ENCODE data around the gene STMN1.

The STMN1 gene

DNA sequence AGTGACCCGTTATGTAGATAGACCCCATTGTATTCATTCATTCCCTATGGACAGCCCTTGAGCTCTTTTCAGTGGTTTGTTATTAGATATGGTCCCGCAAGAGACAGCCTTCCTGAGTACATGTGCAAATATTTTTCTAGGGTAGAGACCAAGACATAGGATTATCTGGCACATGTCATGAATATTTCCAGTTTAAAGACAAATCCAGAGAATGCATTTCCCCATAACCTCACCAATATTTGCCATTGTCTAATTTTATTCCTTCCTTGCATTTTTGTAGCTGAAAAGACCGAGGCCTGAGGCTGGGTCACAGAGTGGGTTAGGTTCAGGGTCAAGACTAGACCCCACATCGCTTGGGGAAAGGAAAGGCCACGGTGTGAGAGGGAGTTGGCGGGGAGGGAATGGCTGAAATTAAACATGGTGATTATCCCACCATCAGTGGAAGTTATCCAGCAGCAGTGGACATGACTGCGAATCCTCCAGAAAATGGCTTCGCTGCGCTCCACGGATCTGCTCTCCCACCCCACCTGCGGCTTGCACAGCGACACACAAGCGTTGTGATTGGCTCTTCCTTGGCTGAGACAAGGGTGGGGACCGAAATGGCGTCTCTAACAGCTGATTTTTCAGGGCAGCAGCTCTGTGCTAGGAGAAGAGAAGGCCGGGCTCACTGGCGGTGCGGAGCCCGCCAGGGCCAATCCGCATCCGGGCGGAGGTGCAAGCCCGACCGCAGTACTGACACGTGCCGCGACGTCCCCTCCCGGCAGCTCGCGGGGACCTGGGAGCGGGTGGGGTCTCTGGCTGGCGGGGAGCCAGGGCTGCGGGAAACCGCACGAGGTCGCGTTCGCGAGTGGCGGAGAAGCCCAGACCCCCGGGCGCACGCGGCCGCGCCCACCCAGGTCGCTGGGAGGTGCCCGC, 16.1 kb upstream of the STMN1 start:
- no peak for DNase-seq (ENCODE audit: low read depth, low spot score)

DNA sequence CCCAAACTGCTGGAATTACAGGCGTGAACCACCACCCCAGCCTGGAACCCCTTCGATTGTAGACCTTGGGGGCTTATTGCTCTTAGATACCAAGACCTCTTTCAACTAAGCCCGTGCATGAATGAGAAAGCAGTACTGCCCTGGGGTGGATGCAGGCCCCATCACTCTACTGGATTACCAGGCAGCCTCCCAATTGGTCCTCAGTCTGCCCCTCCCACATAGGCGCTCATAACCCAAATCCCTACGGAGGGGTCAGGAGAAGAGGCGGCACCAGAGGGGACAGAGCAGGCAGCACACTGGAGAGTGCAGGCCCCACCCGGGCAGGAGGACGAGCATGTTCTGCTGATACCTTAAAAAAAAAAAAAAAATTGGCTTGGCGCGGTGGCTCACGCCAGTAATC, 12.4 kb upstream of the STMN1 start:
- DNase-seq (ENCODE audit: low read depth, low spot score) = no peak

DNA sequence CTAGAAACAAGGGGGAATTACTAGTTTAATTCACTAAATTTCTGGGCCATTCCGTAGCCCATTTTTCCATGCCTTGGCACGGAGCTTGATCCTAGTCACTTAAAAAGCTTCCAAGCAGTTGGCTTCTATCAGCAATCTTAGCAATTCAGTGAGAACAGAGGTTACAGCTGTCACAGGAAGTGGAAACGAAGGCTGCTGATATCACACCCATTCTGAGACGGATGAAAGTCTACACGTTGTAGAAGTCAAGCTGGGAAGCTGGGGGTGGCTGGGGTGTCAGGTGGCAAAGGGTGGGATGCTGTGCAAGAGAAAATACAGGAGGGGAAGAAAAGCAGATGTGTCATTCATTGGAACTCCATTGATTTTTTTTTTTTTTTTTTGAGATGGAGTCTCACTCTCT, 11.8 kb upstream of the STMN1 start:
- DNase-seq (ENCODE audit: low read depth, low spot score) = no peak

DNA sequence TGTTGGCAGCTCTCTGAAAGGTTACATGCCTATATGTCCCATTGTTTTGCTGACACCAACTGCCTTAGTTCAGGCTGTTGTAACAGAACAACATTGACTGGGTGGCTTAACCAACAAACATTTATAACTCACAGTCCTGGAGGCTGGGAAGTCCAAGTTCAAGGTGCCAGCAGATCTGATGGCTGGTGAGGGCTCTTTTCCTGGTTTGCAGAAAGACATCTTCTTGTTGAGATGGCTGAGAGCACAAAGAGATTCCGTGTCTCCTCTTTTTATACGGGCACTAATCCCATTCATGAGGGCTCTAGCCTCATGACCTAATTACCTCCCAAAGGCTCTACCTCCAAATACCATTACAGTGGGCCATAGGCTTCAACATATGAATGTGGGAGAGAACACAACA, 10.2 kb upstream of the STMN1 start:
- DNase-seq (ENCODE audit: low read depth, low spot score) = no peak

DNA sequence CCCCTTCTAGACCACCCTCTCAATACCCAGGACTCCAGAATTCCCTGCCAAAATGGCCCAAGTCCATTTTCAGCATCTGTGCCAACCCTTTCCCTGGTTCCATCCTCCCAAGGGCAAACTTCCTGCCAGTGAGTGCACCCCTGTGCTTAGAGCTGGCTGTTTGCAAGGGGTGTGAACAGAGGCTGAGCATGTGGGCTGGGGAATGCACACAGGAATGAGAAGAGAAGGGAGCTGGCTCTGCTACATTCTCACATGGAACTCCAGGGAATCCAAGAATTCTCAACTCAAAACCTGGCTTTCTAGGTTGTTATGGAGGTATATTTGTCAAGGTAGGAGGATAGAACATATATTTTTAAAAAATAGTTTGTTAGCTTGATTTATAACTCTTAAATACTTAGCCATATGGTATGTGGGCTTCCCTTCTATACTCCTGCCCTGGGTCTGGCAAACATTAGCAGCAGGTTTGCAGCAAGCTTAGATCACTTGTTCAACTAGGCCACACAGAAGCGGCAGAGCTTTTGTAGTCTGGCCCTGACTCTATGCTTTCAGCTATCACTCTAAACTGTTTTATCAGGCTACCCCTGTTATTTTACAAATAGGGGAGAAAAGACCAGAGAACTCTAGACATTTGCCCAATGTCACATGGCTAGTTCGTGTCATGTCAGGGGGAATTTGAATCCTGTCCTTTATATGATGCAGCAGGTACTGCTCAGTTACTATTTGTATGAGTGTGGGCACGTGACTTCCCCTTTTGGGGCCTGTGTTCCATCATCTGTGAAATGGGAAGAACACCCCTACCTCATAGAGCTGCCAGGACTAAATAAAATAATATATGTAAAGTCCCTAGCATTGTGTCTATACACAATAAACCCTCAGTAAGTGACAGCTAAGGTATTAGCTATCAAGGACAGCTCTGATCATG, 8.1 kb upstream of the STMN1 start:
- DNase-seq (ENCODE audit: low read depth, low spot score) = no peak

DNA sequence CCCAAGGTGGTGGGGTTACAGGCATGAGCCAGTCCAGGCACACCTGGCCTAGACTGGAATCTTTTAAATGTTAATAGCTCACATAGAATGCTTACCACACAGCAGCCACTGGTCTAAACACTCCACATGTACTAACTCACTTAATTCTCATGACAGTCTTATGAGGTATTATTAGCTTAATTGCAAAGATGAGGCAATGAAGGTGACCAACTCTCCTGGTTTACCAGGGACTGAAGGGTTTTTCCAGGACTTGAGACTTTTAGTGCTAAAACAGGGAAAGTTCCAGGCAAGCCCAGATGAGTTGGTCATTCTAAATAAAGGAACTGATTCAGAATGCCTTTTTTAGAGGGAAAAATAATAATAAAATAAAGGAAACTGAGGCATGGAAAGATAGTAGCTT, 7.0 kb upstream of the STMN1 start:
- DNase-seq (ENCODE audit: low read depth, low spot score) = no peak

DNA sequence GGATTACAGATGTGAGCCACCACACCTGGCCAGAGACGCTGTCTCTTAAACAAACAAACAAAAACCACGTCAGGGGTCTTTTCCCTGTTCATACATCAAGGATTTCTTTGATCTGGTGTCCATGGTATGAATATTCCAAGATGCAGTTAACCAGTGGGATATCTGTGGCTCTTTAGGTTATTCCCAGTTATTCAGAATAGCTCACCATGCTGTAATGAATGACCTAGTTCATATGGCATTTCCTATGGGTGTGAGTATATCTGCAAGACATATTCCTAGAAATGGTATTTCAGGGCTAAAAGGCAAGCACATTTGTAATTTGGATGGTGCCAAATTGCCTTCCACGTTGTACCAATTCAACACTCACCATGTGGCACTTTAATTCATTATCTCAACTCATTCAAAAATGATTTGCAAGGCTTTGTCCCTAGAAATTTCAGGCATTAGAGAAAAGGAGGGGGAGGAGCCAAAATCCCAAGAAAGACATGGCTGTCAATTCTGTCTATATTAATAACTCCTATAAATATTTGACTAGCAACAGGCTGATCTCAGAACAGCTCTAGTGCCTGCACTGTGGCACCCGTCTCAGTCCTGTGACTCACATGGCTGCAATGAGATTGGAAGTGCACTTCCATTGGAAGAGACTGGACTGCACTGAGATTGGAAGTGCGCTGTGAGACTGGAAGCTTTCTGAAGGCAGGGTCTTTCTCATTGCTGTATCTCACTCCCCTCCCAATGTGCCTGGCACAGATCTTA, 6.0 kb upstream of the STMN1 start:
- DNase-seq (ENCODE audit: low read depth, low spot score) = no peak

DNA sequence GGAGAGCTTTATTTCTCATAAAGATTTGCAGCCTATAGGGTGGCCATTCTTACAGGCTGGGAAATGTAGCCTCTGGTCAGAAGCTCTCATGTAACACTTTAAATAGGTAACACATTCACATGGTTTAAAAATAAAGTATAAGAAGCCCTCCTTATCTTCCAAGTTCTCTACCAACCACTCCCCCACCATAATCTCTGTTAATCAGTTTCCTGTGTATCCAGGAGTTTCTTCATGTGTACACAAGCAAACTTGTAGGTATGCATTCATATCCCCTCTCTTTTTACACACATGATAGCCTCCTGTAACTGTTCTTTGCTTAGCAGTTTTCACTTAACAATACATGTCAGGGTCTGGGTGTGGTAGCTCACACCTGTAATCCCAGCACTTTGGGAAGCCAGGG, 4.9 kb upstream of the STMN1 start:
- DNase-seq (ENCODE audit: low read depth, low spot score) = no peak

DNA sequence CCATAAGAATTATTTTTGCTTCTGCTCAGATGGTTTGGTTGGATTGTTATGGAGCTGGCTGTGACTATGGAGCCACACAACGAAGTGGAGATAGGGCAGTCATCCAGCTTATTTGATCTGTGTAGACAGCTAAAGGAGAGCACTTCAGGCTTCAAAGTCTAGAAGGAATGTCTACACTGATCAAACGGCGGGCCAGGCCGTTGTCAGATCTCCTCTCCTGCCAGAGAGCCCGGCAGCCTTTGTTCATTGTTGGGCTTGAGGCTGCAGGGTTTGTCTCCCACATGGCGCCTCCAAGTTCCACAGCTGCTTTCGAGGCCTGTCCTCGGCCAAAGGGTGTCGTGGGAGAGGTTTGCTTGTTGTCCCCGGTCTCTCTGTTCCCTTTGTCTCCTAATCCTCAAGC, 2.8 kb upstream of the STMN1 start:
- DNase-seq (ENCODE audit: low read depth, low spot score) = no peak

DNA sequence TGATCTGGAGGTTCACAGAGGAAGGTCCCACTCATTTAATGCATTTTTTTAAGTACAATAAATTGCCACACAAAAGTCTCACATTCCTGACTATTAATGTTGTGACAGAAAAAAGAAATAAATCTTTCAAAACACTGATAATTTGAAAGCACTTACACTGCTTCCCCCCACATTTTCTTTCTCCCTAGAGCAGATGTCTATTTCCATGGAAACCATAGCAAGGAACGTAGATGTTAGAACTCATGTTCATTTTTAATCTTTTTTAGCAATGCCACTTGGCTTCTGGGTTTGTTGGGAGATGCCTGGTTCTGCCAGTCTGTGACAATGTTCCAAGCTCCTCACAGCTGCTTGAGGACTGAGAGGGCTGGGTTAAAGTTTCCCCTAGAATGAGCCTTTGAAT, 1.9 kb upstream of the STMN1 start:
- DNase-seq (ENCODE audit: low read depth, low spot score) = no peak

DNA sequence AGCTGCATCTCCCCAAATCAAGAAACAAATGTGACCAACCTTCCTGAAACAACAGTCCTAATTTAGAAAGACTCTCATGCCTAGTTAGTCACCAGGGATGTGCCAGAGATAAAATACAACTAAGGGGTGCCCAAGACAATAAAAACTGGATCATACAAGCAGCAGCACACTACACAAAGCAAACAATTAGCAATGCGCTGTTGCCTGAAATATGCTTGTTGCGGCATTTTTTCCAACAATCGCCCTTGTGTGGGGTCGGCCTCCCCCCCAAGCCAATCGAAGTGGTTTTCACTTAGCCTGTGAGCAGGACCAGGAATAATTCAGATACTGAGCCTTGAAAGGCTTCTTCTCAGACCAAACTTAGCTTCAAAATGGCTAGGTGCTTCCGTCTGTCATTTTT, 1.4 kb upstream of the STMN1 start:
- no peak for DNase-seq (ENCODE audit: low read depth, low spot score)

DNA sequence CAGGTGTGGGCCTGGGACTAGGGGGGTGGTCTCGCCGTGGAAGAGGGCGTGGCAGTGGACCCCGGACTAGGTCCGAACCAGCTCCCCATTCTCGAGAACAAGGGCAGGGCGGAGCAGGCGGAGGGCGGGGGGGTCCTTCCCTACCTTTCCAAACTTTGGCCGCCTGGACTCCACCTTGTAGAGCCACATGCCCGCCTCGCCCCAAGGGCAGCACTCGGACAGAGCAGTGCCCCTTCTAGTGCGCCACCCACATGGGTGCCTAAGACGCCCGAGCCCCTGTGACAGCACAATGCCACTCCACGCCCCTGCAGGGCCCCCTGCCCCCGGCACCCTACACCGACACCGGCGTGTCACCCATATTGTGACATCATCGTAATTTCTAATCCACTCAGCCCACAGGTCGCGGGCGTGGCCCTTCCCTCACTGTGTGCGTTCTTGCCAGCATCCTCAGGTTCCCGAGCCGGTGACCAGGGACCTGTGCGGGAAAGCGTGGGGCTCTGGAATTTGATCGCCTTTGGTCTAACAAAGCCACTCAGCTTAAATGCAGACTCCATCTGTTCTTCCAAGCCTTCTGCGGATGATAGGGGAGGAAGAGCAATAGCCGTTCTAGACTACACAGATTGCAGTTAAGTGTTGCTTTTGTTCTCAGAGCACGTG, 553 bp upstream of the STMN1 start:
- no peak for DNase-seq (ENCODE audit: low read depth, low spot score)

DNA sequence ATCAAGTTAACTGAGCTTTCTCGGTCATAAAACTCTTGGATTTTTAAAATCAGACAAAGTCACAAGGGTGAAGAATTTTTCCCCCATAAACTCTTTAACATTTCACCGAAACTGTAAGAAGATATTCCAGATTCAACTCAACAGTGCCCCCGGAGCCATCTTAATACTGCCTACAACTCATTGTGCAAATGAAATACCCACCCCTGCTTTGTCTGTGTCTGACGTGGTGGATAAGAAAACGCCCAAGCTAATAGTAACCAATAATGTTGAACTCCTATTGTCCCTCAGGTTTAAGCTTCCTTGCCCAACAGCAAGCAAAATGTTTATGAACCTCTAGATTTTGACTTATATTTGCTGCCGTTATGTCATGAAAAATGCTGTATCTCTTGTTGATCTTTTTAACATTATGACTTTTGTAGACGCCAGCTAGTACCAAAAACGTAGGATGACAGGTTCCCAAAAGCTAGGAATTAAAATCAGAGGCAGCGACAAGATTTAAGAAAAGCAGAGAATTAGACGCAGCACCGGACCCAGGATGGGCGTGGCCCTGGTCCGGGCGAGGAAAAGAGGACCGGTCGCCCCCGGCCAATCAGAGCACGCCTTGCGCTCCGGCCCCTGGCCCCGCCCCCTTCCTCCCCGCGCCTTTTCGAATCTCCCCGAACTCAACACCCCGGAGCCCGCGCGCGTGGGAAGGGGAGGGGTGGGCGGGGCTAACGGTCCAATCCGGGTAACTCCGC, 1.1 kb downstream of the STMN1 start:
- DNase-seq (ENCODE audit: low read depth, low spot score) = peak; percentile 88

DNA sequence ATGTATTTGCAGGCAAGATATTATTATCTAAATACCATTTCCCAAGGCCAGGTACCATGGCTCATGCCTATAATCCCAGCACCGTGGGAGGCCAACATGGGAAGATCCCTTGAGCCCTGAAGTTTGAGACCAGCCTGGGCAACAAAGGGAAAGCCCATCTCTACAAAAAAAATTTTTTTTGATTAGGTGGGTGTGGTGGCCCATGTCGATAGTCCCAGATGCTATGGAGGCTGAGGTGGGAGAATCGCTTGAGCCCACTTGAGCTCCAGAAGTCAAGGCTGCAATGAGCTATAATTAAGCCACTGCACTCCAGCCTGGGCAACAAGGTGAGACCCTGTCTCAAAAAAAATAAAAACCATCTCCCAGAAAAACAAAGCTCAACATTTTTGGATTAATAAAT, 2.2 kb downstream of the STMN1 start:
- no peak for DNase-seq (ENCODE audit: low read depth, low spot score)

DNA sequence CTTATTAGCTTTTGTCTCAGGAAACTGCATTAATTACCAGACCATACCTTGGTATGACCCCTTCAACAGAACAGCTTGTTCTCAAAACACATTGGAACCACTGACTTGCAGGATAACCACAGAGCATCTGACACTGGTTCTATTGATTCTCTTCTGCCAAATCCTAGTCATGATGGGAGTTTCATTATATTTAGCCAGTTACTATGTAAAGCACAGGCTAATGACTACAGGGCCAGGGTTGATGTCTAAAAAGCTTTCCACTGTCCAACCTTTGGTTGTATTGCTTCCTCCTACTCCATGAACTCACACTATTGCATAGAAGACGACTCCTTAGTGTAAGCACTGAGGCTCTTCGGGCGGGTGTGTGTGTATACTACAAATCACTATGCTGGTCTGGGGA, 3.8 kb downstream of the STMN1 start:
- no peak for DNase-seq (ENCODE audit: low read depth, low spot score)

DNA sequence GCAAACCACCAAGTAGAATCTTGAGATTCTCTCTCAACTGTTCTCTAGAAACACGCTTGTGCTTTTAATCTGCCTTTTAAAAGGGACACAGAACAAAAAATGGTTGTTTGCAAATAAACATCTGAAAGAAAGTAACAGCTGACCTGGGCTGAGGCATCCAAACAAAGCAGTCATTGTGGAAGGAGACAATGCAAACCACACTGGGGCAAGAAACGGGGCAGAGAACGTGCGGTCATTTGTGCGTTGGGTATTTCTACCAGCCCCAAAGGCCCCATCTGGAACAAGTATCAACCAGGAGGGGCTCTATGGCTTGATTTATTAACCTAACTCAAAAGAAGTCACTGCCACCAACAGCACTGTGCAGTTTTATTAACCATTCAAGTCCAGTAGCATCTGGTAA, 6.0 kb downstream of the STMN1 start:
- no peak for DNase-seq (ENCODE audit: low read depth, low spot score)

DNA sequence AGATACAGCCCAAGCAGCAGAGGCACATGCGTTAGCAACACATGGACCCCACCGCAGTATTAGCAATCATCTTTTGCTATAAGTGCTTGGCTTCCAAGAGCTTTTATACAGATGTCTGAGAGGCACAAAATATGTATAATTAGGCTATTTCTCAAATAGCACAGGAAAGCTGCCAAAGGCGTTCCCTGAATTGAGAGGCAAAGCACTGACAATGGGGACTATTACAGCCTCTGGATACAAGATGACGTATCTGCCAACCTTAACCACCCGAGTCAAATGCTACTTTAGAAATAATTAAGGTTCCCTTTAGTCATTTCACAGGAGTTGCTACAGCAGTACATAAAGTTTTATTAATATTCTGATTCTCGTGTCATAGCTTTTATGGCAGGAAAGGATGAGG, 6.4 kb downstream of the STMN1 start:
- no peak for DNase-seq (ENCODE audit: low read depth, low spot score)

DNA sequence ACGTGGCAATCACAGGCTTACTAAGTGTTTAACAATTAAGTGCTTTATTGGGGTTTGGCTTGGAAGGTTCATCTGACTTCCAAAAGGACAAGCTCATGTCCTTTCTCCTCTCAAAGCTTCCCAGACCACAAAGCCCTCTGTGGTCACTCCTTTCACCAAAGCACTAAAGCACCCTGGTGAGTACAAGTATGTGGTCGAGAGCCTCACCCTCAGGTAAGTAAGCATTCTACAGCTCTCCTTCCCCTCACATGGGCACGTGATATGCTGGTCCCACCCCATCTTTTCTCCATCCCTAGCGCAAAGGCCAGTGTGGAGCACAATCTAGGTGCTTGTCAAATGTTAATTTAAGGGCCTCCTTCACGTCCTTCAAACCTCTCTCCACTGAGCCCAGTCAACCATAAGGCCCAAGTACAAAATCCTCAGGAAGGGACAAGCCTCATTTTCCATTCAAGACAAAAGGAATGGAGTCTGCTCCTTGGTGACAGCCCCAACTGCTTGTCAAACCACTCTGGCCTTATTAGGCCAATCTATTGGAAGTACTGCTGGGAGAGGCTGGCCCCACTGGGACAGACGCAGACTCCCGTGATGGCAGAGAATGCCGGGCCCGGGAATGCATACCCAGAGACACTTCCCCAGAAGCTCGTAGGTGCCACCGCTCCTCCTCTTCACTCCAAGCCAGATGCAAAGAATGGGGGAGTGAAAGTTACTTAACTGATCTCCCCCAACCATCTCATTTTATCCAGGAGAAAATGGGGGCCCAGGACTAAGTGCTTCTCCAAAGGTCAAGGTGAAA, 7.8 kb downstream of the STMN1 start:
- no peak for DNase-seq (ENCODE audit: low read depth, low spot score)

DNA sequence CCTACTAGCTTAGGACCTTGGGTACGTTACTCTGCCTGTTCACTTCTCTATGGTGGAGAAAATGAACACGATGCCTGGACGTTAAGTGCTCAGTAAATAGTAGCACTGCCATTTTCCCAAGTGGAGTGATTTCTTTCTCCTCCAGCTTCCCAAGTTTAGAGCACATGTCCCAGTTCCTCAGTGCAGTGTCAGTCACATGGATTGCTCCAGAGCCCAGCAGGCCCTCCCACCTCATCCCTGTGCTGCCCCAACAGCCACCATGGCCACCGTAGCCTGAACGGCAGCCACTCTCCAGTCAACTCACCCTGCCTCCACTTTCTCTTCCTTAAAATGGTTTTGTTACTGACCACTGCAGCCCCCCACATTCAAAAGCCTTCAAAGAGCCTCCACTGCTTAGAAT, 8.5 kb downstream of the STMN1 start:
- no peak for DNase-seq (ENCODE audit: low read depth, low spot score)

DNA sequence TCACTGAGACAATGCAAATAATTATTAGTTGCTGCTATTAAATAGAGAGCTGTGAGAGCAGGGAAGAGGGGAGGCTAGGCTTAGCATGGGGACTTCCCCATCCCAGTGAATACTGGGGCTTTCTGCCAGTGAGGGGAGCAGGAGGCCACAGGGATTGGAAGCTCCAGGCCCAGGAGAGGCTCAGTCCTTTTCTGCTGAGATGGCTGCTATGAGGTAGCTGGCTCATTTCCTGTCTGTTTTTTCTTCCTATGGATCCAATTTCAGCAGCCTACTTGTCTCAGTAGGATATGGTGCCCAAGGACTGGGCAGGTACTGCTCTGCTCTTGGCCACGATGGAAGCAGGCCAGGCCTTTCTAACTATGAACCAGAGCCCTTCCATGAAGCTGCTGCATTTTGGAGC, 10.0 kb downstream of the STMN1 start:
- DNase-seq (ENCODE audit: low read depth, low spot score) = no peak

Measured in activated naive CD8-positive, alpha-beta T cell treated with anti-CD3 and anti-CD28 coated beads, Interleukin-2, amount 50 U/mL, for 16 hours (primary cell).